Uterus (tissue), 4 donors: ENCODE results near the gene CD300H. TPM values are rescaled to one million over a fixed set of nuclear protein-coding genes. Genes with fewer than 3 reads are reported as not detected.

Experiments
- DNase-seq, 2 donors: peaks; one replicate each; pipeline ENCODE4 v3.0.0-alpha.2; 2019 to 2020
- H3K27ac ChIP-seq, 2 donors: fragments of 200-600 bp; sonication (generic); 1 replicate in 1 of 2; 2 replicates in 1 of 2; pipeline ENCODE4 v1.5.1; 2016 to 2018
- H3K27me3 ChIP-seq, 2 donors: fragments of 200-600 bp; sonication (generic); one replicate each; pipeline ENCODE4 v1.5.1; 2018 to 2019; ENCODE audit warnings: control low read depth in 1 of 2
- H3K36me3 ChIP-seq, 2 donors: fragments of 200-600 bp; sonication (generic); one replicate each; pipeline ENCODE4 v1.5.1; 2019; ENCODE audit warnings: control low read depth in 1 of 2
- H3K4me1 ChIP-seq, 2 donors: fragments of 200-600 bp; sonication (generic); one replicate each; pipeline ENCODE4 v1.5.1; 2018 to 2019; ENCODE audit warnings: control low read depth in 1 of 2
- H3K4me3 ChIP-seq, 2 donors: fragments of 200-600 bp; sonication (generic); 1 replicate in 1 of 2; 2 replicates in 1 of 2; pipeline ENCODE4 v1.5.1; 2018 to 2019; ENCODE audit warnings: mild to moderate bottlenecking in 1 of 2
- H3K9me3 ChIP-seq, 2 donors: fragments of 200-600 bp; sonication (generic); one replicate each; pipeline ENCODE4 v1.5.1; 2019; ENCODE audit warnings: control low read depth in 1 of 2
- CTCF ChIP-seq, 4 experiments: fragments of 200-600 bp in 2 of 4; fragments of 450-650 bp in 2 of 4; sonication (generic) in 2 of 4; IDR thresholded peaks; one replicate each; pipeline ENCODE4 v1.5.1; 2016 to 2019; ENCODE audit warnings: antibody characterized with exemption in 4 of 4, mild to moderate bottlenecking in 2 of 4, moderate library complexity in 1 of 4
- POLR2A ChIP-seq, 2 donors: fragments of 450-650 bp; IDR thresholded peaks; one replicate each; pipeline ENCODE4 v1.6.1; 2016; ENCODE audit warnings: antibody characterized with exemption in 2 of 2, mild to moderate bottlenecking in 1 of 2, moderate library complexity in 1 of 2
- intact Hi-C: fragments of 100-400 bp; cut with DNase I; formaldehyde crosslinking; loops from one replicate; pipeline ENCODE4 v1.15.1; 2023; ENCODE audit warnings: low total_unique reads
- total RNA-seq, 4 donors: library from RNA; depleted of rRNA in 3 of 4; stranded (reverse); fragments of >200 nt in 3 of 4; gene quantifications; one replicate each; pipeline versions ENCODE4 v1.1.0 to v1.2.4, GENCODE V29; 2014 to 2023
- donor health status: DM: yes; HTN: yes; CAD: no.

CD300H gene
- not detected for total RNA-seq

- no peaks in the 10 kb centered on the region for H3K4me1 ChIP-seq
- intact Hi-C loops: no loop called here
- H3K9me3 ChIP-seq: no peaks in the 10 kb centered on the region
- no peak within 1 kb of the TSS for H3K4me3 ChIP-seq
- H3K27ac ChIP-seq: no peak within 1 kb of the TSS
- TF ChIP-seq POLR2A (IDR thresholded peaks at IDR 0.05) (no peak), CTCF (IDR thresholded peaks at IDR 0.05) (no peak)
- H3K27me3 ChIP-seq: no peaks in the 10 kb centered on the region
- no peak for DNase-seq
- no peaks in the 10 kb centered on the region for H3K36me3 ChIP-seq
Measured at GRCh38 chr17:74567397-74567796, at the start of gene CD300H. CD300H (minus strand) TSS chr17:74567509.

- H3K27me3 ChIP-seq: no peaks in the 10 kb centered on the region
- TF ChIP-seq POLR2A (IDR thresholded peaks at IDR 0.05) (no peak), CTCF (IDR thresholded peaks at IDR 0.05) (no peak)
- H3K4me1 ChIP-seq: no peaks in the 10 kb centered on the region
- no peaks in the 10 kb centered on the region for H3K36me3 ChIP-seq
- H3K4me3 ChIP-seq: no peak overlapping the region
- DNase-seq: no peak
- H3K9me3 ChIP-seq: no peaks in the 10 kb centered on the region
- intact Hi-C loops: no loop called here
- no peak overlapping the region for H3K27ac ChIP-seq
Measured at GRCh38 chr17:74616696-74617095, 49.4 kb upstream of the CD300H start.

- Histone ChIP-seq H3K9me3 (no peaks in the 10 kb centered on the region), H3K4me1 (no peaks in the 10 kb centered on the region), H3K36me3 (no peaks in the 10 kb centered on the region), H3K27me3 (no peaks in the 10 kb centered on the region), H3K4me3 (no peak overlapping the region), H3K27ac (no peak overlapping the region)
- intact Hi-C loops: no loop called here
- DNase-seq: no peak
- no peak for TF ChIP-seq CTCF (IDR thresholded peaks at IDR 0.05)
- no peak for TF ChIP-seq POLR2A (IDR thresholded peaks at IDR 0.05)
Measured at GRCh38 chr17:74612046-74612445, 44.7 kb upstream of the CD300H start.

GRCh38 chr17:74610108-74610507 is 42.8 kb upstream of the CD300H start:
- no peak for DNase-seq
- Histone ChIP-seq H3K4me1 (no peaks in the 10 kb centered on the region), H3K9me3 (no peaks in the 10 kb centered on the region), H3K27ac (no peak overlapping the region), H3K27me3 (no peaks in the 10 kb centered on the region), H3K4me3 (no peak overlapping the region), H3K36me3 (no peaks in the 10 kb centered on the region)
- intact Hi-C loops: no loop called here
- TF ChIP-seq POLR2A (IDR thresholded peaks at IDR 0.05): no peak
- TF ChIP-seq CTCF (IDR thresholded peaks at IDR 0.05): no peak

GRCh38 chr17:74608511-74608910 is 41.2 kb upstream of the CD300H start:
- DNase-seq: no peak
- intact Hi-C loops: no loop called here
- no peaks in the 10 kb centered on the region for H3K27me3 ChIP-seq

More at GRCh38 chr17:74608511-74608910, 41.2 kb upstream of the CD300H start:
- no peaks in the 10 kb centered on the region for H3K36me3 ChIP-seq
- no peak overlapping the region for H3K4me3 ChIP-seq
- H3K27ac ChIP-seq: no peak overlapping the region
- TF ChIP-seq CTCF (IDR thresholded peaks at IDR 0.05): no peak
- no peak for TF ChIP-seq POLR2A (IDR thresholded peaks at IDR 0.05)
- H3K4me1 ChIP-seq: no peaks in the 10 kb centered on the region
- no peaks in the 10 kb centered on the region for H3K9me3 ChIP-seq
